Activated CD8-positive, alpha-beta memory T cell treated with anti-CD3 and anti-CD28 coated beads, Interleukin-2, amount 50 U/mL, for 1 hour (primary cell): Measurements from ENCODE around the gene NRIP2.
"Not testable (repeated sequence)": the region's sequence is repeated elsewhere in the genome, so short reads cannot be mapped to it uniquely, and the experiment has no call there.

Source experiments
- DNase-seq: peaks from one replicate; pipeline ENCODE4 v3.0.0-alpha.2; 2020; ENCODE audit errors: extremely low read depth

NRIP2 gene

DNA sequence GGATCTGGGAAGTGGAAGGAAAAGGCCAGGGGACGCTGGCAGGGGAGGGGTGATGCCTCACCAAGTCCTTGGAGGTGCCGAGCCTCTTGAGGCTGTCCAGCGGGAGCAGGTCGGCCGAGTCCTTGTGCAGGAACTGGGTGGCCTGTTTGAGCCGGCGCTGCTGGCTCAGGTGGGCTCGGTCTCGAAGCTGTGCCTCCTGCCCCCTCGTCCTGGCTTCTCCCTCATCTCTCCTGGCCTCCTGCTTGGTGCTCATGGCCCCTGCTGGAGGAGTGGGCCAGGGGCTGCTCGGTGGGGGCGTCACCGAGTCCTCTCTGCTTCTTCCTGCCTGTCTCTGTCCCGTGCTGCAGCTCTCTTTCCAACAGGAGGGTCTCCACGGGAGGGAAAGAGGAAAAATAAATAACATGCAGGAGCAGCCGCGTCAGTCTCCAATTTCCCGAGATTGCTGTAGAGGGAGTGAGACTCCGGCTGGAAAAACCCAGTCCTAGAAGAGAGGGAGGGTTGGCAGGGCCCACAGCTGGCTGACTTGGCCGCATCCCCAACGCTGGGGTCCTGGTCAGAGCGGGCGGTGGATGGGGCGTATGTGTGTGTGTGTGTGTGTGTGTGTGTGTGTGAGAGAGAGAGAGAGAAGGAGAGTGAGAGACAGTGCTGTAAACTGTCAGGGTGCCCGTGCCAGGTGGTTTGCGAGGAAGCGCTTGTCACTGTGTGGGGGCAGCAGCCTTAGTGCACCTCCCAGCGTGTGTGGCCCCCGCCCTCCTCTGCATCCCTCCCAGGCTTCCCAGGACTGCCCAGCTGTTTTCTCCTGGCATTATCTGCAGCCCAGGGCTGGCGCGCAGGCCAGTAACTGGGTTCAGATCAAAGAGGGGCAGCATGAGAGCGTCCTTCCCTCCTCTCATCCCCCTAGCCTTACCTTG, at the start of gene NRIP2:
Gene NRIP2, minus strand, starts transcription at position 455 of the 911 bp plus-strand sequence. Its CDS starts 52 bp downstream, at position 403.
- DNase-seq: no peak

DNA sequence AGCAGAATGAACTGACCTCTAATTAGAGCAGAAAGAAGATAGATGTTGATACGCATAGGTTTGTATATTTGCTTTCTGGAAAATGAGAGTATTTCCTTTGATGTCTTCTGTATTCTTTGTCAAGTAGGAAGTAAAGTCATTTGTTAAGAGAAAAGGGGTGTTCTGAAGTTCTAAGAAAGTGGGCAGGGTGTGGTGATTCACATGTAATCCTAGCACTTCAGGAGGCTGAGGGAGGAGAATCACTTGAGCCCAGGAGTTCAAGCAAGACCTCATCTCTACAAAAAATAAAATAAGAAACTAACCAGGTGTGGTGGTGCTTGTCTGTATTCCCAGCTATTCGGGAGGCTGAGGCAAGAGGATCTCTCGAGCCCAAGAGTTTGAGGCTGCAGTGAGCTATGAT, 45.0 kb upstream of the NRIP2 start:
- no peak for DNase-seq

DNA sequence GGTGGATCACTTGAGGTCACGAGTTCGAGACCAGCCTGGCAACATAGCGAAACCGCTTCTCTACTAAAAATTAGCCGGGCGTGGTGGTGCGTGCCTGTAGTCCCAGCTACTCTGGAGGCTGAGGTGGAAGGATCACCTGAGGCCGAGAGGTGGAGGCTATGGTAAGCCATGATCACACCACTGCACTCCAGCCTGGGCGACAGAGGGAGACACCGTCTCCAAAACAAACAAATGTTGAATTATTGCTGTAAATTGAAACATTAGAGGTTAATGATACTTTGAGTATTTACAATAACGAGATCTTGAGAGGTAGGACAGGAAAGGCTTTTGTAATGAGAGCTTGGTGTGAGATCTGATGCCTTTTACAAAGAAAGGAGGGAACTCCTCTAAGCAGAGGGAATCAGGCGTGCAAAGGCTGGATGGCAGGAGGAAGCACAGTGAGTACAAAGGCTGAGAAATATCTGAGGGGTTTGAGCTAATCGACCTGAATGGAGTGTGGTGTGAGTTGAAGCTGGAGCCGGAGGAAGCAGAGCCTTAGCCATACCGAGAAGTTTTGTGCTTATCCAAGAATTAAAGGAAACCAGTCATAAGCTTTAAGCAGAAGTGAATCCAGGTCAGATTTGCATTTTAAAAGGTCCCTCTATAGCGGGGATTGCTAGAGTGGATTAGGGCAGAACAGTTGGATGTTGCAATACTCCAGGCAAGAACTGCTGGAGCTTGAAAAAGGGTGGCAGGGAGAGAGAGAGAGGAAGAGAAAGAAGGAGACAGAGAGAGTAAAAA, 43.3 kb upstream of the NRIP2 start:
- no peak for DNase-seq

- DNase-seq: peak; percentile 60
These were observed 42.5 kb upstream of the NRIP2 start, which contains the start of the genes FOXM1 and RHNO1 for GRCh38 chr12:2877047-2877952. FOXM1 (minus strand) TSS chr12:2877174; CDS start chr12:2874478, 2,696 bp downstream. RHNO1 (plus strand) TSS chr12:2877223; CDS start chr12:2885367, 8,144 bp downstream.

- no peak for DNase-seq
These were observed 41.7 kb upstream of the NRIP2 start for GRCh38 chr12:2876431-2877046.

DNA sequence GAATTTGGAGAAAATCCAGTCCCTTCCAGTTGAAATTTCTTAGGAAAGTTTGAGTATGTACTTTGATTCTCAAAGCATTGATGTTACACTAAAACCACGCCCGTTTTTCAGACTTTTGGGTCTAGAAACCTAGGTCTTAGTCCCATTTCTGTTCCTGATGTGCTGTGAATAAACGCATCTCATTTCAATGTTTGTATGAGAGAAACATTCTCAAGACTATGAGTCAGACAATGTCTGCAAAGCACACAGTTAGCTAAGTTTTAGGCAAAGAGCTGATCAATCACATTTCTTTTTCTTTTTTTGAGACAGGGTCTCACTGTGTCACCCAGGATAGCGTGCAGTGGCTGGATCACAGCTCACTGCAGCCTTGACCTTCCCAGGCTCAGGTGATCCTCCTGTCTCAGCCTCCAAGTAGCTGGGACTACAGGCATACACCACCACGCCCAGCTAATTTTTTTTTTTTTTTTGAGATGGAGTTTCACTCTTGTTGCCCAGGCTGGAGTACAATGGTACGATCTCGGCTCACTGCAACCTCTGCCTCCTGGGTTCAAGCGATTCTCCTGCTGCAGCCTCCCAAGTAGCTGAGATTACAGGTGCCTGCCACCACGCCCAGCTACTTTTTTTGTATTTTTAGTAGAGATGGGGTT, 34.3 kb upstream of the NRIP2 start:
- not testable (repeated sequence) for DNase-seq

- DNase-seq: no peak
These were observed 29.4 kb upstream of the NRIP2 start for GRCh38 chr12:2864198-2864597.

DNA sequence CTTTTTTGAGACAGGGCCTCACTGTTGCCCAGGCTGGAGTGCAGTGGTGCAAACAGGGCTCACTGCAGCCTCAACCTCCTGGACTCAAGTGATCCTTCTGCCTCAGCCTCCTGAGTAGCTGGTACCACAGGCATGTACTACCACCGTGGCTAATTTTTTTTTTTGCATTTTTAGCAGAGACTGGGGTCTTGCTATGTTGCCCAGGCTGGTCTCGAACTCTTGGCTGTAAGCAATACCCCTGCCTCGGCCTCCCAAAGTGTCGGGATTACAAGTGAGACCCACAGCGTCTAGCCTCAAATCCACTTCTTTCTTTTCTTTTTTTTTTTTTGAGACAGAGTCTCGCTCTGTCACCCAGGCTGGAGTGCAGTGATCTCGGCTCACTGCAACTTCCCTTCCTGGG, 28.6 kb upstream of the NRIP2 start:
- DNase-seq: not testable (repeated sequence)

DNA sequence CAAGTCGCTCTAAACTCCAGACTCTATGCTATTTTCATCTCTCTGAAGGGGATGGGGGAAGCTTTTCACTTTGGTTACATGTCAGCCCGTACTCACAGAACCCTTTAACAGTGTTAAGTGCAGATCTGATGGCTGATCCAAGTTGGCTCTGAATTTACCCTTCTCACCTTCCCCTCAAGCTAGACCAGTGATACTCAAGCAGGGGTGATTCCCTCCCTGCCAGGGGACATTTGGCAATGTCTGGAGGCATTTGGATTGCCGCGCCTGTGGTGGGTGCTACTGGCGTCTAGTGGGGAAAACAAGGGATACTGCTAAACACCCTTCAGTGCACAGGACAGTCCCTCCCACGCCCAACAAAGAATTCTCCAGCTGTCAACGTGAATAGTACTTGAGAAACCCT, 28.0 kb upstream of the NRIP2 start:
- no peak for DNase-seq

- DNase-seq: no peak
These were observed 25.3 kb upstream of the NRIP2 start for GRCh38 chr12:2860170-2860569.

DNA sequence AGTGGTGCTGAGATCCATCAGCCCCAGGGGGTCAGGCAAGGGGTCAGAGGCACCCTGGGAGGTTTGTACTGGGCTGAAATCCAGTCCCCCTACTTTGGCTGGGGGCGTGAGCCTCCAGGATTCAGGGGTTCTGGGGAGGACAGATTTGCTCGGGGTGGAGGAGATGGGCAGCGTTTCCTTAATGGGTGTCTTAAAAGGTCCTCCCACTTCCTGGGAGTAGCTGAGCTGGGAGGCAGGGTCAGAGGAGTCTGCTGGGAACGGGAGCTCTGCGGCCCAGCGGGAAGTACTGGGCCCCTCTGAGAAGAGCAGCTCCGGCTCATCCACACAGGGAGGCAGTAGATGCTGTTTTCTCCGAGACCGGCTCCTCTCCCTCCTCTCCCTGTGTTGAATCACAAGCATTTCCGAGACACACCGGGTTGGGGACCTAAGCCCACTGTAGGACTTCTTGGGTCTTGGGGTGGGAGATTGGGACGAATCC, 24.1 kb upstream of the NRIP2 start:
- no peak for DNase-seq

DNA sequence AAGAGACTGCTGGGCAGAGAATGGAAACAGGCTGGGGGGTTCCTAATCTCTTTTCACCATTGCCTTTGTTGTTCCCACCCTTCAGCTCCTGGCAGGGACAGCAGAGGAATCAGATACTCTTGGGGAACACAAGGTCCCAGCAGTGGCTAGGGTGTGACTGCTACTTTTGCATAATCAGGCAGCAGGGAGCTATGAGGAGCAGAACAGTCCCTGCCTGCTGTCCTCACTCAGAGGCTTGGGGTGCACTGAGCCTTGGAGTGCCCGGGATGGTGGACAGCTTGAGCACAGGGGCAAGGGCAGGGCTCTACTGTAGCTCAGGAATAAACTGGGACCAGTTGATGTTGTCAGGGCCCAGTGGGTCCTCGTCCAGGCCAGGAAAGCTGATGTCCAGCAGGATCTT, 23.5 kb upstream of the NRIP2 start:
- no peak for DNase-seq

GRCh38 chr12:2857576-2857975, 22.7 kb upstream of the NRIP2 start:
- DNase-seq: no peak

DNA sequence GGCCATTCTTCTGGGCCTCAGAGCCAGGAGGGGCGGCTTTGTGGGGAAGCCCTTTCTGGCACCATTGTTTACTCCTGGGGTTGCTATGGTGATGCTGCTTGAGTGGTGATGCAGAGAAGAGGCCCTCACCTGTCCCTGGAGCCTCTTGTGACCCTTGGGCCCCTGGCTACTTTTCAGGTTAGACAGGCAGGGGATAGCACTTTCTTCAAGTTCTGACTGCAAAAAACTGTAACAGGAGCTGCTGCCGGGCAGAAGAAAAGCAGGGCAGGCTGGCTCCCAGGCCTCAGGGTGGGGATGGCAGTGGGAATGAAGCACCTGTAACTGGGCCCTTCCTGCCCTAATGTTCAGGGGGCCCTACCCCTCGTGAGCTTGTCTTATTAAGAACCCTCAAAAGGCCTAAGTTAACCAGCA, 22.2 kb upstream of the NRIP2 start, which contains the start of gene TEX52:
Gene TEX52, minus strand, starts transcription at position 19 of the 411 bp plus-strand sequence. Its CDS starts 13 bp downstream, at position 6.
- DNase-seq: no peak

GRCh38 chr12:2856051-2856450, 21.2 kb upstream of the NRIP2 start:
- no peak for DNase-seq

DNA sequence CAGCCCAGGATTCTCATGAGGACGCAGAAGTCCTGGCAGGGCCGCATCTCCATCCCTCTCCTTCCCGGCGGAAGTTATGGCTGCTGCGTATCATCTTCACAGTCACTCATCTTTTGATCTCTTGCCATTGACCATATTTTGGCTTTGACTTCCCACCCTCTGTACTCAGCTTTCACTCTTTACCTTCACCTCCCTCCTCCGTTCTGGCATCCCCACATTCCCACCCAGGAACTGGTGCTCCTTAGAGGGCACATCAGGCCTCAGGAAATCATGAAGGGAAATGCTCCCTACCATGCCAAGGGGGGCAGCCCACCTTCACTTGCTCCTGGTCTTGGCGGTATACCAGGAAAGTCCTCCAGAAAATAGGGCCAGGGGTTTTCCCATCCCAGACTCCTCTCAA, 20.7 kb upstream of the NRIP2 start:
- no peak for DNase-seq

DNA sequence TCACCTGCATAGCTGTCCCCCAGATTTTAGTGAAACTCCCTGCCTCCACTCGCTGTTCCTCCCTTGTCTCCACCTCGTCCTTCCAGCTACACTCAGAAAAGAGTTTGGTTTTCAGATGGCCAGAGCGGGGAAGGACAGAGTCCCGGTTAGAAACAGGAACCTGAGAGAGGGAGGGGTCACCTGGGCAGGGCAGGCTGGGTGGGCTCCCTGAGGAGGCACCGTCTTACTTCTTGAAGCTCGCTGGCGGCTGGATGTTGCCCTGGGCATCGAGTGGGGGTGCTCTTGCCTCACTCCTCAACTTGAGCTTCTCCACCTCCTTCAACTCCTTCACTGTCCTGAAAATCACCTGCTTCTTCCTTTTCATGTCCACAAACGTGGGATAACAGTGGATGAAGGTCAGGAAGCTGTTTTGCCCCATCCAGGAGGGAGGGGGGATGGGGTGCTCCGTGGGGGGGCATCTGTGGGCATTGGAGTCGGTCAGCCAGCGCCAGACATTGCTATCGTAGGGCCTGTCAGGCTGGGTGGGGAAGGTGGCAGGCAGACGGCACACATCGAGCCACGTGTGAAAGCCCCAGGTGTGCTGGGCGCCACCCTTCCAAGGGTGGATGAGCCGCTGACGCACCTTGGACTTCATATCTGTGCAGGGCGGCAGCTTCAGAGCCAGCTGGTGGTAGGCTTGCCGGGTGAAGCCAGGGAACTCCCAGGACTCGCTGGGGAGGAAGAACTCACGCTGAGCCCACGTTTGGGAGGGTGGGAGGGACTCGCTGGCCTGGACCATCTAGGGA, 20.0 kb upstream of the NRIP2 start:
- no peak for DNase-seq

DNA sequence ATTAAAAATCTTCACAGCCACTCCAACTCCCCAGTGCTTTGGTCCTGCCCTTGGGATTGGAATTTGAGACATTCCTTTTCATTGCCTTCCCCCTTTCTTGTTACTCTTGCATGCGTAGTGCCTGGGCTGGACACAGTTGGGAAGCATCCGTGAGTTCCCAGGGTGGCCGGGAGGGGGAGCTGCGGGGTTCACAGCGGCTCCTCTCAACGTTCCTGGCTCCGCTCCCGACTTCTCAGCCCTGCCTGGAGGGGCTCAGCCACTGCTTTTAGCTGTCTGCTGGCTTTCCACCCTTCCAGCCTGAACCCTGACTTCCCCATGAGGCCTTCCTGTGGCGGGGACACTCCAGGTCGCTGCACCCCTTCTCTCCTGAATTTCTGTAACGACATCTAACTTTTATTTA, 18.8 kb upstream of the NRIP2 start:
- DNase-seq: no peak

DNA sequence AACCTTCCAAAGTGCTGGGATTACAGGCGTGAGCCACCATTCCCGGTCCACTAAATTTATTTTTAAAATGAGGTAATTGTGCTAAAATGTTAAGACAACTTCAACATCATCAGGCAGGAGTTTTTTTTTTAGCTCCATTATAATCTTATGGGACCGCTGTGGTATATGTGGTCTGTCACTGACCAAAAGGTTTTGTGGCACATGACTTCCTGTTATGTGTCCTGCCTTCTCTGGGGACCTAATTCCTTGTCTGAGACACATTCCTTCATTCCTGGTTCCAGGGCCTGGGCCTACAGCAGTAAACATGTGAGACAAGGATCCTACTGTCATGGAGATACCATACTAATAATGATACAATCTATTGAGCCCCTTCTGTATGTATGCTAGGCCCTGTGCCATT, 17.1 kb upstream of the NRIP2 start:
- DNase-seq: no peak

DNA sequence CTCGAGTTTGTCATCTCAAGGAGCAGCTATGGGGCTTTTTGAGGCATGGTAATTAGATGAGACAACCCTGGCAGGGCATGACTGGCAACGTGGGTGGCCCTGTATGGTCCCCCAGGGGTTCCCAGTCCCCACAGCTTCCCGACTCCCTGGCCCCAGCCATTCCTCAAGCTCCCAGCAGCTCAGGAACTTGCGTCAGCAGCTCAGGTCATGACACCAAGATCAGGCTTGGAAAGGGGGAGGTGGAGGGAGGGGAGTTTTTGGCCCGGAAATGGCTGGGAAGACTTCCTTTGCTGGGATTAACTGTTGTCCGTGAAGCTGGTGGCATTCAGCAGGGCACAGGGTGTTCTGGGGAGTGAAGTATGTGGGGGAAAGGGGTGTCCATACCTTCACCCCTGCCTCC, 10.4 kb upstream of the NRIP2 start:
- DNase-seq: no peak
